ENCODE measurements around the gene USP17L25.
"Not testable (repeated sequence)": the region's sequence is repeated elsewhere in the genome, so short reads cannot be mapped to it uniquely, and the experiment has no call there.

The USP17L25 gene, protein sequence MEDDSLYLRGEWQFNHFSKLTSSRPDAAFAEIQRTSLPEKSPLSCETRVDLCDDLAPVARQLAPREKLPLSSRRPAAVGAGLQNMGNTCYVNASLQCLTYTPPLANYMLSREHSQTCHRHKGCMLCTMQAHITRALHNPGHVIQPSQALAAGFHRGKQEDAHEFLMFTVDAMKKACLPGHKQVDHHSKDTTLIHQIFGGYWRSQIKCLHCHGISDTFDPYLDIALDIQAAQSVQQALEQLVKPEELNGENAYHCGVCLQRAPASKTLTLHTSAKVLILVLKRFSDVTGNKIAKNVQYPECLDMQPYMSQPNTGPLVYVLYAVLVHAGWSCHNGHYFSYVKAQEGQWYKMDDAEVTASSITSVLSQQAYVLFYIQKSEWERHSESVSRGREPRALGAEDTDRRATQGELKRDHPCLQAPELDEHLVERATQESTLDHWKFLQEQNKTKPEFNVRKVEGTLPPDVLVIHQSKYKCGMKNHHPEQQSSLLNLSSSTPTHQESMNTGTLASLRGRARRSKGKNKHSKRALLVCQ

DNA sequence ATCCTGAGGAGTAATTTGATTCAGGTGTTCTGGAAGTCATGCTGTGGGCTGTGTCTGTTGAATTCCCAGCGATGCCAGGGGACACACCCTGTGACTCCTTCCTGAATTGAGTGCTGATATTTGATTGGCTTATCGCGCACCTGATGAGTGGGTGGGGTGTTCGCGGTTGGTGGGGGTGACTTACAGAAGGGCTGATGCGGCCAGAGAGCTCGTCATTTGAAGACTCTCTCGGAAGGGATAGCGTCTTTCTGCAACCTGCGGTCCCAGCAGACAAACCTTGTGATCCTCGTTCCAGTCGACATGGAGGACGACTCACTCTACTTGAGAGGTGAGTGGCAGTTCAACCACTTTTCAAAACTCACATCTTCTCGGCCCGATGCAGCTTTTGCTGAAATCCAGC lies at the start of gene USP17L25:
USP17L25 (plus strand) TSS at position 301 of the 400 bp plus-strand sequence; CDS start at position 301, 0 bp downstream.
- DNase-seq (ENCODE audit: low read depth in 3 of 3) = not testable (repeated sequence)

DNA sequence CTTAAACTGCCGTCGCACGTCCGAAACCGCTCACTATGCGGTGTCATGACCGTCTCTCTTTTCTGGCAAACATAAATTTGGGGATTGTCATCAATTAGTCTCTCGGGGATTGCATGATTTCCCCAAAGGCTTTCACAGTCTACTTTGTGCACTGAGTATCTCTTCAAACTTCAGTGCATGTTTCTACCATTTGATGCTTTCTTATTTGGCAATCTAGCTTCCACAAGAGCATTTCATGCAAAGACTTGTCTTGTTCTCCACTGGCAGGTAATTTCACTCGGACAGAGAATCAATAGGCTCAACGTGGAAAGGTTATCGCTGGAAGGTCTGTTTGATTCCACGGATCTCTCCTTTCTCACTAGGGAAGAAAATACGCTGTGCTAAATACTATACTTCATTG lies 5.5 kb upstream of the USP17L25 start:
- not testable (repeated sequence) for DNase-seq (ENCODE audit: low read depth in 3 of 3)

DNA sequence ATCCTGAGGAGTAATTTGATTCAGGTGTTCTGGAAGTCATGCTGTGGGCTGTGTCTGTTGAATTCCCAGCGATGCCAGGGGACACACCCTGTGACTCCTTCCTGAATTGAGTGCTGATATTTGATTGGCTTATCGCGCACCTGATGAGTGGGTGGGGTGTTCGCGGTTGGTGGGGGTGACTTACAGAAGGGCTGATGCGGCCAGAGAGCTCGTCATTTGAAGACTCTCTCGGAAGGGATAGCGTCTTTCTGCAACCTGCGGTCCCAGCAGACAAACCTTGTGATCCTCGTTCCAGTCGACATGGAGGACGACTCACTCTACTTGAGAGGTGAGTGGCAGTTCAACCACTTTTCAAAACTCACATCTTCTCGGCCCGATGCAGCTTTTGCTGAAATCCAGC lies 4.8 kb upstream of the USP17L25 start, which contains the start of gene USP17L24:
USP17L24 (plus strand) TSS at position 301 of the 400 bp plus-strand sequence; CDS start at position 301, 0 bp downstream.
- not testable (repeated sequence) for DNase-seq (ENCODE audit: low read depth in 3 of 3)

DNA sequence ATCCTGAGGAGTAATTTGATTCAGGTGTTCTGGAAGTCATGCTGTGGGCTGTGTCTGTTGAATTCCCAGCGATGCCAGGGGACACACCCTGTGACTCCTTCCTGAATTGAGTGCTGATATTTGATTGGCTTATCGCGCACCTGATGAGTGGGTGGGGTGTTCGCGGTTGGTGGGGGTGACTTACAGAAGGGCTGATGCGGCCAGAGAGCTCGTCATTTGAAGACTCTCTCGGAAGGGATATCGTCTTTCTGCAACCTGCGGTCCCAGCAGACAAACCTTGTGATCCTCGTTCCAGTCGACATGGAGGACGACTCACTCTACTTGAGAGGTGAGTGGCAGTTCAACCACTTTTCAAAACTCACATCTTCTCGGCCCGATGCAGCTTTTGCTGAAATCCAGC lies 4.6 kb downstream of the USP17L25 start, which contains the start of gene USP17L26:
USP17L26 (plus strand) TSS at position 301 of the 400 bp plus-strand sequence; CDS start at position 301, 0 bp downstream.
- DNase-seq (ENCODE audit: low read depth in 3 of 3) = not testable (repeated sequence)

DNA sequence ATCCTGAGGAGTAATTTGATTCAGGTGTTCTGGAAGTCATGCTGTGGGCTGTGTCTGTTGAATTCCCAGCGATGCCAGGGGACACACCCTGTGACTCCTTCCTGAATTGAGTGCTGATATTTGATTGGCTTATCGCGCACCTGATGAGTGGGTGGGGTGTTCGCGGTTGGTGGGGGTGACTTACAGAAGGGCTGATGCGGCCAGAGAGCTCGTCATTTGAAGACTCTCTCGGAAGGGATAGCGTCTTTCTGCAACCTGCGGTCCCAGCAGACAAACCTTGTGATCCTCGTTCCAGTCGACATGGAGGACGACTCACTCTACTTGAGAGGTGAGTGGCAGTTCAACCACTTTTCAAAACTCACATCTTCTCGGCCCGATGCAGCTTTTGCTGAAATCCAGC lies 9.4 kb downstream of the USP17L25 start, which contains the start of gene USP17L5:
USP17L5 (plus strand) TSS at position 301 of the 400 bp plus-strand sequence; CDS start at position 301, 0 bp downstream.
- not testable (repeated sequence) for DNase-seq (ENCODE audit: low read depth in 3 of 3)

DNA sequence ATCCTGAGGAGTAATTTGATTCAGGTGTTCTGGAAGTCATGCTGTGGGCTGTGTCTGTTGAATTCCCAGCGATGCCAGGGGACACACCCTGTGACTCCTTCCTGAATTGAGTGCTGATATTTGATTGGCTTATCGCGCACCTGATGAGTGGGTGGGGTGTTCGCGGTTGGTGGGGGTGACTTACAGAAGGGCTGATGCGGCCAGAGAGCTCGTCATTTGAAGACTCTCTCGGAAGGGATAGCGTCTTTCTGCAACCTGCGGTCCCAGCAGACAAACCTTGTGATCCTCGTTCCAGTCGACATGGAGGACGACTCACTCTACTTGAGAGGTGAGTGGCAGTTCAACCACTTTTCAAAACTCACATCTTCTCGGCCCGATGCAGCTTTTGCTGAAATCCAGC lies 14.1 kb downstream of the USP17L25 start, which contains the start of gene USP17L27:
USP17L27 (plus strand) TSS at position 301 of the 400 bp plus-strand sequence; CDS start at position 301, 0 bp downstream.
- not testable (repeated sequence) for DNase-seq (ENCODE audit: low read depth in 3 of 3)

DNA sequence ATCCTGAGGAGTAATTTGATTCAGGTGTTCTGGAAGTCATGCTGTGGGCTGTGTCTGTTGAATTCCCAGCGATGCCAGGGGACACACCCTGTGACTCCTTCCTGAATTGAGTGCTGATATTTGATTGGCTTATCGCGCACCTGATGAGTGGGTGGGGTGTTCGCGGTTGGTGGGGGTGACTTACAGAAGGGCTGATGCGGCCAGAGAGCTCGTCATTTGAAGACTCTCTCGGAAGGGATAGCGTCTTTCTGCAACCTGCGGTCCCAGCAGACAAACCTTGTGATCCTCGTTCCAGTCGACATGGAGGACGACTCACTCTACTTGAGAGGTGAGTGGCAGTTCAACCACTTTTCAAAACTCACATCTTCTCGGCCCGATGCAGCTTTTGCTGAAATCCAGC lies 18.9 kb downstream of the USP17L25 start, which contains the start of gene USP17L28:
USP17L28 (plus strand) TSS at position 301 of the 400 bp plus-strand sequence; CDS start at position 301, 0 bp downstream.
- not testable (repeated sequence) for DNase-seq (ENCODE audit: low read depth in 3 of 3)

DNA sequence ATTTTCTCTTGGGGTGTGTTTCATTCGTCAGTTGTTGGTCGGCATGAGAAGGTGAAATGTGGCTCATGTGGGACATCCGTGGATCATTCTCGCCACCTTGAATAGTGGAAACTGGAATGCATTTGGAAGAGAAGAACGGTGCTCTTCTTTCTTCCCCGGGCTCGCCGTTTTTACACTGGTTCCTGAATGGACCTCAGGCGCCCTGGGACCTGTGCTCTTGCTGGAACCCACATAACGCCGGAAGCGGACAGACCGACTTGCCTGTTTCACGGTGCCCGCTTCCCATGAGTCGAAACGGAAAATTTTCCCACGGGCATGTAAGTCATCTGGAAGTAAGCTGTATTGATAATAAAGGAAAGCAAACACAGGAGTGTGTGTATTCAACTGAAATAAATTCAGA lies 21.2 kb downstream of the USP17L25 start:
- DNase-seq (ENCODE audit: low read depth in 3 of 3) = not testable (repeated sequence)

DNA sequence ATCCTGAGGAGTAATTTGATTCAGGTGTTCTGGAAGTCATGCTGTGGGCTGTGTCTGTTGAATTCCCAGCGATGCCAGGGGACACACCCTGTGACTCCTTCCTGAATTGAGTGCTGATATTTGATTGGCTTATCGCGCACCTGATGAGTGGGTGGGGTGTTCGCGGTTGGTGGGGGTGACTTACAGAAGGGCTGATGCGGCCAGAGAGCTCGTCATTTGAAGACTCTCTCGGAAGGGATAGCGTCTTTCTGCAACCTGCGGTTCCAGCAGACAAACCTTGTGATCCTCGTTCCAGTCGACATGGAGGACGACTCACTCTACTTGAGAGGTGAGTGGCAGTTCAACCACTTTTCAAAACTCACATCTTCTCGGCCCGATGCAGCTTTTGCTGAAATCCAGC lies 23.6 kb downstream of the USP17L25 start, which contains the start of gene USP17L29:
USP17L29 (plus strand) TSS at position 301 of the 400 bp plus-strand sequence; CDS start at position 301, 0 bp downstream.
- DNase-seq (ENCODE audit: low read depth in 3 of 3) = not testable (repeated sequence)

DNA sequence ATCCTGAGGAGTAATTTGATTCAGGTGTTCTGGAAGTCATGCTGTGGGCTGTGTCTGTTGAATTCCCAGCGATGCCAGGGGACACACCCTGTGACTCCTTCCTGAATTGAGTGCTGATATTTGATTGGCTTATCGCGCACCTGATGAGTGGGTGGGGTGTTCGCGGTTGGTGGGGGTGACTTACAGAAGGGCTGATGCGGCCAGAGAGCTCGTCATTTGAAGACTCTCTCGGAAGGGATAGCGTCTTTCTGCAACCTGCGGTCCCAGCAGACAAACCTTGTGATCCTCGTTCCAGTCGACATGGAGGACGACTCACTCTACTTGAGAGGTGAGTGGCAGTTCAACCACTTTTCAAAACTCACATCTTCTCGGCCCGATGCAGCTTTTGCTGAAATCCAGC lies 33.1 kb downstream of the USP17L25 start, which contains the start of gene USP17L30:
USP17L30 (plus strand) TSS at position 301 of the 400 bp plus-strand sequence; CDS start at position 301, 0 bp downstream.
- not testable (repeated sequence) for DNase-seq (ENCODE audit: low read depth in 3 of 3)

DNA sequence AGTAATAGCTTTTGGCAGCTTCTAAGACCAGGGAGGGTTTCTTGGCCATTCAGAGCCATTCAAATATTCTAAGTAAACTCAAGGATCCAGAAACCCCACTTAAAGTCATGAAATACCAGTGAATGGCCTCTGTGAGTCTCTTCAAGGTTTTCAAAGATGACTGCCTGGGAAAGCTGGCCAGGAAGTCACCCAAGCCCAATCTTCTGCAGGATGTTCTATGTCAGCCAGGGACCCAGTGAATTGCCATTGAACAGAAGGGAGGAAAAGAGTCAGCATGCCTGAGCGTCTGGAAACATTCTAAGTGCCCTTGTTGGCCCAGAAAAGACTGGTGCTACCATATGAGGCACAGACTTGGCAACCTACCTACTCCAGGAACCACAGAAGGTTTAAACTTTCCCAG lies 50.2 kb downstream of the USP17L25 start:
- DNase-seq (ENCODE audit: low read depth in 3 of 3) = not testable (repeated sequence)

Data from stimulated activated CD4-positive, alpha-beta T cell treated with anti-CD3 and anti-CD28 coated beads, TNF-alpha, amount 100 ng/mL, for 48 hours (primary cell).